NCI-H524 (cell line): Measurements from ENCODE around the gene DLK2.

Source experiments
- DNase-seq, 2 experiments: peaks; one replicate each; lab custom pipeline; 2025; lab: John Stamatoyannopoulos, UW

The DLK2 gene

GRCh38 chr6:43453831-43454230 lies 1.5 kb downstream of the DLK2 start:
- no peak for DNase-seq

DNA sequence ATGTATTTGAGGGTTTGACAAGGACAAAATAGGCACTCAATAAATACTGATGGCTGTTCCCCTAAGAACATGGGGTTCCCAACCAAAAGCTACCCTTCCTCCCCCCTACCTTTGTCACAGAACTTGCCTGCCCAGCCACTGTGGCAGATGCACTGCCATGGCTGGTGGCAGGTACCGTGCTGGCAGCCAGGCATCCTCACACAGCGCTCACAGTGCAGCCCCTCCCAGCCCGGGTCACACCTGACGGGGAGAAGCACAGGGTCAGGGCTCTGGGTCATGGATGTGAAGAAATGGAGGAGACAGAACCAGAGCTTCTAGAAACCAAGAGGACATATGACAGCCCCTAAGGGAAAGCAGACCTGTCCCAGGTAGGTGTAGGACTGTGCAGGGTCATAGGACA lies 2.5 kb downstream of the DLK2 start:
- DNase-seq = no peak

- DNase-seq = no peak
These were observed 3.4 kb downstream of the DLK2 start for GRCh38 chr6:43451939-43452338.

GRCh38 chr6:43451348-43451747 lies 4.0 kb downstream of the DLK2 start:
- no peak for DNase-seq

DNA sequence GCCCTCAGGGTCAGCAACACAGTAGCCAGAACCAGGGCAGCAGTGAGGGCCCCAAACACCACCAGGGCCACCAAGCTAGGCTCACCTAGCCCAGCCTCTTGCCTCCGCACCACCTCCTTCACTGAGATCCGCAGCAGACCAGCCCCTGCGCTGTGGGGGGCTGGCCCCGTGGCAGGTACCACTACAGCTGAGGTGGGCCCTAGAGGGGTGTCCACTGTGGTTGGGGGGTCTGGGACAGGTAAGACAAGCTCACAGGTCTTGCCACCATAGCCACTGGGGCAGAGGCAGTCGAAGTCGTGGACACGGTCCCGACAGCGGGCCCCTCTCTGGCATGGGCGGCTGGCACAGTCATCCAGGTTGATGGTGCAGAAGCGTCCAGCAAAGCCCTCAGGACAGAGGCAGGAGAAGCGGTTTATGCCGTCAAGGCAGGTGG lies 4.6 kb downstream of the DLK2 start:
- no peak for DNase-seq

- no peak for DNase-seq
These were observed 6.4 kb downstream of the DLK2 start for GRCh38 chr6:43448916-43449315.

DNA sequence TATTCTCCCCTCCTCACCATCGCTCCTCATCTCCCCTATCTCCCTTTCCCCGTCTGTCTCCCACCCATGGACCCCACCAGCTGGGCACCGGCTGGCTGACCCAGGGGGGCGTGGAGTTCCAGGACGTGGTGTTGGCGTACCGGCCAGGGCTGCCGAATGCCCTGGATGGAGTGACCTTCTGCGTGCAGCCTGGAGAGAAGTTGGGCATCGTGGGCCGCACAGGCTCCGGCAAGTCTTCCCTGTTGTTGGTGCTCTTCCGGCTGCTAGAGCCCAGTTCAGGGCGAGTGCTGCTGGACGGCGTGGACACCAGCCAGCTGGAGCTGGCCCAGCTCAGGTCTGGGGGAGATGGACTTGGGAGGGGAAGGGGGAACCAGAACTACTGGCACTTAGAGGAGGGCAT lies 7.7 kb downstream of the DLK2 start:
- DNase-seq = no peak

GRCh38 chr6:43445576-43445975 lies 9.8 kb downstream of the DLK2 start:
- DNase-seq = no peak

DNA sequence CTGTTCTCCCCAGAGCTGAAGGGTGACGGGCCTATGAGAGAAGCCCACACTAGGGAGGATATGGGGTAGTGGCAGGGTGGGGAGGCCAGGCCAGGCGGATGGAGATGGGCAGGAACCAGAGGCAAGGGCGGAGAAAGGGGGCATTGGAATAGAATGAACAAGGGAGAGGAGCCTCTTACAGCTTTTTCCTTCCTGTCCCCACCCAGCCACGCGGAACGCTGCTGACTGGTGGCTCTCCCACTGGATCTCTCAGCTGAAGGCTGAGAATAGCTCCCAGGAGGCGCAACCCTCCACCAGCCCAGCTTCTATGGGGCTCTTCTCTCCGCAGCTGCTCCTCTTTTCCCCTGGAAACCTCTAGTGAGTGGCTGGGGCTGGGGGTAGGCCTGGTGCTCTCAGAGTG lies 10.8 kb downstream of the DLK2 start:
- DNase-seq = no peak

- no peak for DNase-seq
These were observed 11.3 kb downstream of the DLK2 start for GRCh38 chr6:43444036-43444435.

GRCh38 chr6:43442935-43443334 lies 12.4 kb downstream of the DLK2 start:
- no peak for DNase-seq

- DNase-seq = no peak
These were observed 17.6 kb downstream of the DLK2 start for GRCh38 chr6:43437700-43438099.

GRCh38 chr6:43436577-43437282 lies 18.6 kb downstream of the DLK2 start:
- no peak for DNase-seq

- no peak for DNase-seq
These were observed 19.5 kb downstream of the DLK2 start for GRCh38 chr6:43435682-43436437.

GRCh38 chr6:43434943-43435342 lies 20.4 kb downstream of the DLK2 start:
- DNase-seq = no peak

- DNase-seq = no peak
These were observed 21.1 kb downstream of the DLK2 start for GRCh38 chr6:43434001-43434840.

GRCh38 chr6:43433148-43433547 lies 22.2 kb downstream of the DLK2 start:
- no peak for DNase-seq

GRCh38 chr6:43432009-43432945 lies 23.1 kb downstream of the DLK2 start:
- no peak for DNase-seq

DNA sequence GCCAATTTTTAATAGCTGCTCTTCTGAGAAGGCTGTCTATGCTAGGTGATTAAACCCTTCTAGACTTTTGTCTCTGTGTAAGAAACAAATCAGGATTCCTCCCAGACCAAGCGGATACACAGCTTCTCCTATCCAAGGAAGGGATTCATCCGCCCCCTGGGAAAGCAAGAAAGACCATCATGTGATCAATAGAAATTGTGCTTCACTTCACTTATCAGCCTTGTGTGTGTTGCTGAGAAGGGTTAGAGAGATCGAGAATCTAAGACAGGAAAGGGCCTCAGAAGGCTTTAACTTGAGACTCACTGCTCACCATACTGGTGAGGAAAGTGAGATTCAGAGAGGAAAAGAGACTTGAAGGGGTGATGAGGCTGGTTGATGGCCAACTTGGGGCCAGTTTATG lies 26.5 kb downstream of the DLK2 start:
- no peak for DNase-seq

DNA sequence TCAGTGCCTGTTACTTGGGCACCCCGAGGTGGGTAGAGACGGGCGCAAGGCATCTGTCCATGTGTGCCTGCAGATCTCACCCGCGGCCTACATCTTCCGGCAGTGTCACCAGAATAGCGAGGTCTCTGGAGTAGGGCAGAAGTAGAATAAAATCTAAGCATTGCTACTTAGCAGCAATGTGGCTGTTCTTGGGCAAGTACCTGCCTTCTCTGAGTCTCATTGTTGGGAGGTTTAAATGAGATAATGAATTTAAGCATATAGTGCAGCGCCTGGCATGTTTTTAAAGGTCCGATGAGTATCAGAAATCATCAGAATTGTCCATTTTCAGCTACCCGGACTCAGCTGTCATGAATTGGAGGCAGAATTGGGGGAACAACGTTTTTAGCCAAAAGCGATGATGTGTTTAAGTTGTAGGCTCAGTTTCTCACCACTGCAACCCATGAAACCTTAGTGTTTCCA lies 27.2 kb downstream of the DLK2 start:
- DNase-seq = no peak

DNA sequence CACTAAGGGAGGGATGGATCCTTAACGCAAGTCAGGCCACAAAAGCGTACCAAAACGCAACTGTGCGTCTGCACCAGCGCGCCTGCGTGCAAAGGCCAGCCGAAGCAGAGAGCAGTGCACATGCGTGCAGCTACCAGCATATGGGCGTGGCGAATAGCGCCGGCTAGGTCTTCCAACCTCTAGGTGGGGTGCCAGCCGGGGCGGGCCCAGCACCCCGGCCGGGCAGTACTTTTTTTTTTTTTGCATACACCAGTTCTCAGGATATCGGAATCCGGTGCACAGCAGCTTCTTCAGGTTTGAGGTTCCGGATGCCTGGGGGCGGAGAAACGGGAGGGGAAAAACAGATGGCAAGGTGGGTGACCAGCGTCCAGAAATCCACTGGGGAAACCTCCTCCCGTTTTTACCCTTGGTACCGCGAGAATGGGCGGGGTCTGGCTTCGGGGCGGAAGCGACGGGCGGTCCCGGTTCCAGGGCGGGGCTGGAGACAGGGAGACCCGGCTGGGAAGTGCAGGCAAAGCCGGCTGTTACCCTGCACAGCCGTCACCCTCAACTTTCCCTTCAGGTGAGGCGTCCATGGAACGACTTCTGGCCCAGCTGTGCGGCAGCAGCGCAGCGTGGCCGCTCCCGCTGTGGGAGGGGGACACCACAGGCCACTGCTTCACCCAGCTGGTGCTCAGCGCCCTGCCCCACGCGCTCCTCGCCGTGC lies 27.8 kb downstream of the DLK2 start, which contains the start of gene ABCC10:
TSS of gene ABCC10 (plus strand) at position 136 of the 706 bp plus-strand sequence. CDS start at position 574, 438 bp downstream.
- DNase-seq = peak; percentile 93 to 98
